Inferior parietal cortex (tissue), 1 donor: ENCODE results near the gene MYF6.
"Not testable (repeated sequence)": the region's sequence is repeated elsewhere in the genome, so short reads cannot be mapped to it uniquely, and the experiment has no call there.

Experiments used
- DNase-seq: peaks from one replicate; pipeline ENCODE4 v3.0.0-alpha.2; 2016; ENCODE audit errors: extremely low spot score

The MYF6 gene

DNA sequence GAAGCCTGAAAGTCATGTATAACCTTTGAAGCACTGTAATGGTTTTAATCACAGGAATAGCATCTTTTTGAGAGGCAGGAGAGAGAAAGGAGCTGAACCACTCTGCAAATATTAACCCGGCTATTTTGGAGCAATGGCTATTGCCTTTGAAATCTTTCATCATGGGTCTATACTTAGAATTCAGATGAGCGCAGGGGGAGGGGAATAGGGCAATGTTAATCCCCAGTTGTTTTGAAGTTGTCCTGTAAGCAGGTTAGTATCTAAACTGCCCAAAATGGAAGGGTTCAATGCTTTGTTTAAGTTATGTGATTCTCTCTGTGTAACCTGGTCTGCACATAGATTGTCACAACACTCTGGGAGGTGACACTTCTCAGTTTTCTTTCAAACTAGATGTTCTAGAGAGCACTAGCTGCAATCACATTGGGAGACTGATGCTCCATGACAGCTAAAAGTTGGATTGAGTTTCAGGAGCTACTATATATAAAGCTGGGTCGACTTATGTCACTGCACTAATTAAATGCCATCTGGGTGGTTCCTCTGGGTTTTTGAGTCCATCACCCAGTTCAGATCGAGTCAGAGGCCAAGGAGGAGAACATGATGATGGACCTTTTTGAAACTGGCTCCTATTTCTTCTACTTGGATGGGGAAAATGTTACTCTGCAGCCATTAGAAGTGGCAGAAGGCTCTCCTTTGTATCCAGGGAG, at the start of gene MYF6:
TSS of gene MYF6 (plus strand) at position 509 of the 704 bp plus-strand sequence. CDS start at position 595, 86 bp downstream.
- DNase-seq: no peak

DNA sequence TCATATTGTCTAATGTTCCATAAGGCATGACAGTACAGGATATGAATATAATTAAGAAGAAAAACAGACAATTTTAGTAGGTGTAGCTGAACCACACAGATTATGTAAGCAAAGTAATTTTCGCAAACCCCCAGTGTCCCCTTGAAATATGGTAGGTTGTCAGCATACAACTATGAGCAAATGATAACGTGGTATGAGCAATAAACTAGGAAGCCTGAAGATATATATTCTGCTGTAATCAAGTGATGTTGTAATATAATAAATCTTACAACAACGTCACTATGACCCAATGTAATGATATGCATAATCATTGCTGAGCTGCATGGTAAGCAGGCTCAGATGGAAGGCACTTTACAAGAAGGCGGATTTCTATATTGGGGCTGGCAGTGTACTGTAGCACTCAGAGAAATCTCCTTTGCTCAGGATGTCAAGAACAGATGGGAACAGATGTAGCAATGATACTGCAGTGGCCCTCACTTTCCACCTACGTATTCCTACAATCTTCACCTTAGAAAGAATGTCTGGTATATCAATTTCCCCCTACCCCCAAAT, 47.8 kb upstream of the MYF6 start:
- no peak for DNase-seq

- no peak for DNase-seq
Observed at GRCh38 chr12:80662586-80662985, 44.8 kb upstream of the MYF6 start.

DNA sequence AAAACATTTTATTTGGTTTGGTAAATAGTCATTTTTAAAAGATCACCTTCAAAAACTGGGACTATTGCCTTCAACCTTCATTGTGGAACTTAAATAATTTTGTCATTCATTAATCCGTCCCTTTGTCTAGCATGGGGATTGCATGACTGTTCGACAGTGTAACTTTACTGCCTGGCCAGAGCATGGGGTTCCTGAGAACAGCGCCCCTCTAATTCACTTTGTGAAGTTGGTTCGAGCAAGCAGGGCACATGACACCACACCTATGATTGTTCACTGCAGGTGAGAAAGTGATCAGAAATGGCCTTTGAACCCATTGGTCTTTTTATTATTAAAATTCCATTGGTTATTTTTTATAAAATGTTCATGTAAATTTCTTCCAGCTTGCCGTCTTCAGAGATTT, 37.2 kb upstream of the MYF6 start:
- DNase-seq: no peak

DNA sequence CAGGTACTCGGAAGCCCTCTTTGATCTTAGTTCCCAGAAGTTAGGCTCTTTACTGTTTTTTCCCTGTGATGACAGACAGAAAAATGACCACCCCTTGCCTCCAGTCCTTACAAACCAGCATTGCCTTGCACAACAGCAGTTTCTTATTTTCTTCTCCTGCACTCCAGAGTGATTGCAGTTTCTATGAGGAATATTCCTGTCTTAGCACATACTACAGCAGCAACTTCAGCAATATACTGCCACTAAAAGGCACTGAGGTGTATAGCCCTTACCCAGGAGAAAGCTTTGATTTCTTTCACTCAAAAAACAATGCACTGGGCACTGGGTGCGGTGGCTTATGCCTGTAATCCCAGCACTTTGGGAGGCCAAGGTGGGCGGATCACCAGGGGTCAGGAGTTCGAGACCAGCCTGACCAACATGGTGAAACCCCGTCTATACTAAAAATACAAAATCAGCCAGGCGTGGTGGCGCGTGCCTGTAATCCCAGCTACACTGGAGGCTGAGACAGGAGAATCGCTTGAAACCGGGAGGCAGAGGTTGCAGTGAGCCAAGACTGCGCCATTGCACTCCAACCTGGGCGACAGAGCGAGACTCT, 31.3 kb upstream of the MYF6 start:
- DNase-seq: not testable (repeated sequence)

- DNase-seq: no peak
Observed at GRCh38 chr12:80676856-80677255, 30.6 kb upstream of the MYF6 start.

GRCh38 chr12:80677994-80678393, 29.4 kb upstream of the MYF6 start:
- no peak for DNase-seq

- DNase-seq: no peak
Observed at GRCh38 chr12:80679346-80680131, 27.9 kb upstream of the MYF6 start.

DNA sequence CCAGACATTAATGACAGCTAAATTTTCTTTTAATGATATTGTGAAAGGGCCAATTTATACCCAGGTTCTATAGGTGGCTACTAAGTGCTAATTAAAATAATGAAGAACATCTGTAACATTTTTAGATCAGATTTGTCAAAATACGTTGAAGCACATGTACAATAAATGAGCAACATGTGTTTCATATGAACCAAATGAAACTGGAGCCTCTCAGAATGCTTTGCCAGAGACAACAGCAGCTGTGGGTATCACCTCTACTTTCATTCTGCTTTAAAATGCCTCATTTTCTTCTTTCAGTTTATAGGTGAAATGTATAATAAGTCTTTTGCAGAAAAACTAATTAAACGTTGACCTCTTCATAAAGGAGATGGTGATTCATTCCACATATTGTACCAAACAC, 26.1 kb upstream of the MYF6 start:
- DNase-seq: no peak

GRCh38 chr12:80681786-80682185, 25.6 kb upstream of the MYF6 start:
- DNase-seq: no peak

GRCh38 chr12:80684077-80684495, 23.3 kb upstream of the MYF6 start:
- DNase-seq: no peak

- no peak for DNase-seq
Observed at GRCh38 chr12:80690090-80690489, 17.3 kb upstream of the MYF6 start.

GRCh38 chr12:80690513-80690912, 16.9 kb upstream of the MYF6 start:
- no peak for DNase-seq

GRCh38 chr12:80692114-80692513, 15.3 kb upstream of the MYF6 start:
- DNase-seq: no peak

GRCh38 chr12:80697270-80697887, 10.1 kb upstream of the MYF6 start:
- DNase-seq: no peak

- DNase-seq: no peak
Observed at GRCh38 chr12:80698256-80698655, 9.2 kb upstream of the MYF6 start.

GRCh38 chr12:80698847-80699542, 8.4 kb upstream of the MYF6 start:
- no peak for DNase-seq

- no peak for DNase-seq
Observed at GRCh38 chr12:80700327-80700726, 7.1 kb upstream of the MYF6 start.

DNA sequence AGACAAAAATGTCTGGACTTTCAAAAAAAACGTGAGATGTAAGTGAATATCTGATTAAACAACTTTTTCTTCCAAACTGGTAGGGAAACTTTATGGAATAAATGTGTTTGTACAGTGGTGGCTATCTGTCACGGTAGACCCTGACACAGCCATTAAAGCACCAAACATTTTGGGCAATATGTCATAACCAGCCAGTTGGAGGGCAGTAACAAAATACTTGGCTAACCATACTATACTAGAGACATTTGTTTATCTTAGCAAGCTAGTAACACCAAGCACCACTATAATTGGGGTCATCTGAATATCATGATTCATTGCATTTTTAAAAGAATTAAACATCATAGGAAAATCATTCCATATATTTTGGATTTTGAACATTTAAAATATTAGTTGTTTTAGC, 6.0 kb upstream of the MYF6 start:
- no peak for DNase-seq

DNA sequence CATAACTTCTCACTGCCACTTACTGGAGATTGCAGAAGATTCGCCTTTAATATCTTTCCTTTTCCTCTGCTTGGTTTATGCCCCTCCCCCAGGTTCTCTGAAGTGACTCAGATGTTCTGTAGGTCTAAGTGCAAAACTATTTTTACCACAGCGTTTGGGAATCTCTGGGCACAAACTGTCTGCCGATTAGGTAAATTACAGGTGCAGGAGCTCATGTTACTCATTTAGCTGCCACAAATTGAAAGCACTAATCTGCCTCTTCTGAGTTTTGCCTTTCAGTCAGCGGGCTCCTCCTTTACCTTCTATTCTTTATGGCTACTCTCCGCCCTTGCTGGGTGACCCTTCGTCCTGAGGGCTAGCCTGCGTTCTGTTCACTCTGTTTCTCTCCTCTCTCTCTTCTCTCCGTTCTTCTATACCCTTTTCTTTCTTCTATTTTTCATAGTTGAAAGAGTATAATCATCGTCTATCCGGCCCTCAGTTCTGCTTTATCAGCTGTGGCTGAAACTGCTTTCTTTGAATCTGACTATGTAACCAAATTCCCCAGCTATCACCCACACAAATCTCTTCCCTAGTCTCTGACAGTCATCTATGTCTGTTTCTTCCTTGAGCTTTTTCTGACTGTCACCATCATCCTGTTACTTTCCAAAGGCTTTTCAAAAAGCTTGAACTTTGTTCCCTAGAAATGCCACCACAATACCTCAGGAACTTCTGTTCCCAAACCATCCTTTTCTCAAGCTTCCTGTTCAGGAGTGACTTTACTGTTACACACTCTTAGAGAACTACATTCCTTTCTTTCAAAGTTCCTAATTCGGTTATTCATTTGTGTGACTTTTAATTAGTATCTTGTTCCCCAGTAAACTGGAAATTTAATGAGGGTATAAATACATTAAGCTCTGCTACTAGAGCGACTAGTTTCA, 4.3 kb upstream of the MYF6 start:
- DNase-seq: no peak
